Fibroblast of lung (primary cell): ENCODE measurements around the gene ATG14.

Experiments used
- EZH2 ChIP-seq: IDR thresholded peaks from 2 replicates; pipeline ENCODE4 v1.5.1; 2012; ENCODE audit warnings: low read length, control low read depth, mild to moderate bottlenecking; ENCODE audit errors: missing control alignments
- TF ChIP-seq, protein P1 (sequence below), 2 donors: IDR thresholded peaks in 1 of 2; conservative IDR thresholded peaks in 1 of 2; 1 replicate in 1 of 2; 2 replicates in 1 of 2; pipeline ENCODE4 v1.5.1; 2011 to 2012; ENCODE audit warnings: low read length in 2 of 2, control low read depth in 1 of 2, inconsistent platforms in 1 of 2, low read depth in 1 of 2, mild to moderate bottlenecking in 1 of 2

DNA sequence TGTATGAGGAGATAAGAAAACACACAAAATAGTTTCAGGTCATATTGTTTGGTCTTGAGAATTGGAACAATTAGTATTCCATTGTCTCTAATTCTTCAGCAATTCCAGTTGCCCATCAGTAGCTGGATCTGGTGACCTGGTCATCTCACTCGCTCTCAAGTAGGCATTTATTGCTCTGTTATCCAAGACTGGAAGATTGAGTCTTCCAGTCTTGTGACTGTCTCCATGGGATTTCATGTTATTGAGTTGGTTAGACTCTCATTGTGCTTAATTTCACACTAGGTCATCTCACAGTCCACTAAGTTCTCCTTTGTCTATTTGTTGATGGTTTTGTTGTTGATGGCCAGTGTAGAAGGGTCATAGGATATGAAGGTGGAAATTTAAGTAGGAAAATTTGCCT, 92.9 kb downstream of the ATG14 start:
- TF ChIP-seq, protein P1, sequence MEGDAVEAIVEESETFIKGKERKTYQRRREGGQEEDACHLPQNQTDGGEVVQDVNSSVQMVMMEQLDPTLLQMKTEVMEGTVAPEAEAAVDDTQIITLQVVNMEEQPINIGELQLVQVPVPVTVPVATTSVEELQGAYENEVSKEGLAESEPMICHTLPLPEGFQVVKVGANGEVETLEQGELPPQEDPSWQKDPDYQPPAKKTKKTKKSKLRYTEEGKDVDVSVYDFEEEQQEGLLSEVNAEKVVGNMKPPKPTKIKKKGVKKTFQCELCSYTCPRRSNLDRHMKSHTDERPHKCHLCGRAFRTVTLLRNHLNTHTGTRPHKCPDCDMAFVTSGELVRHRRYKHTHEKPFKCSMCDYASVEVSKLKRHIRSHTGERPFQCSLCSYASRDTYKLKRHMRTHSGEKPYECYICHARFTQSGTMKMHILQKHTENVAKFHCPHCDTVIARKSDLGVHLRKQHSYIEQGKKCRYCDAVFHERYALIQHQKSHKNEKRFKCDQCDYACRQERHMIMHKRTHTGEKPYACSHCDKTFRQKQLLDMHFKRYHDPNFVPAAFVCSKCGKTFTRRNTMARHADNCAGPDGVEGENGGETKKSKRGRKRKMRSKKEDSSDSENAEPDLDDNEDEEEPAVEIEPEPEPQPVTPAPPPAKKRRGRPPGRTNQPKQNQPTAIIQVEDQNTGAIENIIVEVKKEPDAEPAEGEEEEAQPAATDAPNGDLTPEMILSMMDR (conservative IDR thresholded peaks at IDR 0.05 in 1 of 2, IDR thresholded peaks at IDR 0.05 in 1 of 2; ENCODE audit: low read depth in 1 of 2, low read length in 2 of 2) = no peak
- no peak for TF ChIP-seq EZH2
